HG02610 (cell line): ENCODE results near the gene ANKRD50.

Experiments used
- ATAC-seq: cut with Tn5 transposase; IDR thresholded peaks from one replicate; pipeline ENCODE4 v1.9.1; 2021; ENCODE audit warnings: mild to moderate bottlenecking, moderate library complexity; ENCODE audit not compliant: unreplicated experiment

The ANKRD50 gene

GRCh38 chr4:124640022-124640730 is 72.4 kb downstream of the ANKRD50 start:
- no peak for ATAC-seq

DNA sequence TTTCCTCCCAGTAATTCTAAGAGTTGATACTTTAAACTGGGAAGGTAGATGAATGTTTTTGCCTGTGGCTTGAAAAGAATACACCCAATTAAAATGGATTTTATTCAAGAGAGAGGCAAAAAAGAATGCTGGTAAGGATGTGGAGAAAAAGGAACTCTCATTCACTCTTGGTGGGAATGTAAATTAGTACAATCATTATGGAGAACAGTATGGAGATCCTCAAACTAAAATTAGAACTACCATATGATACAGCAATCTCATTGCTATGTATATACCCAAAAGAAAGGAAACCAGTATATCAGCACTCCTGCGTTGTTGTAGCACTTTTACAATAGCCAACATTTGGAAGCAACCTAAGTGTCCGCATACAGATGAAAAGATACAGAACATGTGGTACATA is 75.2 kb downstream of the ANKRD50 start:
- no peak for ATAC-seq

DNA sequence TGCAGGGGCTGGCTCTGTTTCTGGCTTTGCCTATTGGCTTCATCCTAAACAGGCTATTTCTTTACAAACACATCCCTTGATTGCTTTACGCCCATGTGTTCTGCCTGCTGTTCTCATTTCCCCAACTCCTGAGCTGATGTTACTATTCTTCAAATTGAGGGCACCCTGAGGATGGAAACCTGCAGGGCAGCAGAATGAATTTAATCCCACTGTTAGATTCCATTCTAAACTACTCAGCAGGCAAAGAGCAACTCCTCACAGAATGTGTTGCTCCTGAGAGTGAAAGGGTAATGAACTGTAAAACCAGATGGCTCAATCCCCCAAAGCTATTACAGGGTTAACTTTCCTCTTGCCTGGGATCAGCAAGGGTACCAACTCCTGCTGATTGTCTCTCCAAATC is 75.7 kb downstream of the ANKRD50 start:
- ATAC-seq: no peak

GRCh38 chr4:124635331-124635730 is 77.2 kb downstream of the ANKRD50 start:
- ATAC-seq: no peak

DNA sequence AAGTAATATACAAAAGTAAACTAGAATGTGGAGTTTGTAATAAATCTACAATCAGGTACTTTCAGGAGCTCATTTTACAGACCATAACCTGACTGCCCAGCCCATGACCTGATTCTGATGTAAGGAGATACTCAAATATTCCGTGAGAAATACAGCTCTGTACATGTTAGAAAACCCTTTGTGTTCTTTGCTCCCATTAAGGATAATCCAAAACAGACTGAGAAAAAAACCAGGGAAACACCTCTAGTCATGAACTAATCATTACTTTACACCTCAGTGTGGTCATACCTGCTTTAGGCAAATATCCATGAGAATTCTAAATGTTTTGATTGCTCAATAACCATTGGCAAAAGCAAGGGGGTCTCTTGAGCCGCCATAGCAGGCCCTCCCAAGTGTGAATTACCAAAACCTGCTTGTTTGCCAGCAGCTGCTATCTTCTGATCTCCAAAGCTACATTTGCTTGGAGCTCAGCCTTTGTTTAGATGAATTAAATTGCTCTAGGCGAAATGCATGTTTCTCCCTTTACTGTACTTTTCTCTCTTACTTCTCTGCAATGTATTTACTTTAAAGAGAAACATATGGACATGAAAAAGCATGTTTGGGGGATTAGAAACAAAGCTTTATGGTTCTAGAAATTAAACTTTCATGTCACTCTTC is 79.1 kb downstream of the ANKRD50 start:
- no peak for ATAC-seq

GRCh38 chr4:124632439-124632838 is 80.1 kb downstream of the ANKRD50 start:
- no peak for ATAC-seq

DNA sequence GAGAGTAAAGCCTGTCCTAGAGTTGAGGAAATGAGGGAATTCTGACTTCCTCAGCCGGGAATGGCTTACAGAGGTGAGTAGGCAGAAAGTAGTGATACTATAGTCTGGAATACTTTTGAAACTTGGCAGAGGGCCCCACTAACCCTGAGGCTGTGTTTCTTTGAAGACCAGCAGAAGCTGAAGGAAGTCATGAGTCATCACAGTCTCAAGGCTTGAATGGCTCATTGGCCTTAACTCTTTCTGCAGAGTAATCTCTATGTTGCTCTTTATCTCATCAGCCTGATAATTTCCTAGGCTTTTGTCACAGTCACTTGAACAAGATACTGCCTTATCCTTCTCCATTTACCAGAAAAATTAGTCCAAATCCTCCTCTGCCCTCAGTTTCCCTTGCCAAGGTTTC is 80.8 kb downstream of the ANKRD50 start:
- peak; percentile 99 for ATAC-seq

GRCh38 chr4:124629681-124630080 is 82.9 kb downstream of the ANKRD50 start:
- no peak for ATAC-seq
